Esophagus muscularis mucosa (tissue), 4 donors: ENCODE measurements around the gene TOM1L2. TPM values are rescaled to one million over a fixed set of nuclear protein-coding genes. Genes with fewer than 3 reads are reported as not detected.

Experiments used
- DNase-seq: peaks from one replicate; pipeline ENCODE4 v3.0.0-alpha.2; 2017; ENCODE audit errors: extremely low spot score
- H3K27ac ChIP-seq, 4 donors: fragments of 200-600 bp; sonication (generic); replicated peaks in 1 of 4; 1 replicate in 3 of 4; 2 replicates in 1 of 4; pipeline ENCODE4 v1.5.1; 2016 to 2019; ENCODE audit warnings: mild to moderate bottlenecking in 1 of 4
- H3K27me3 ChIP-seq, 4 donors: fragments of 200-600 bp; sonication (generic); one replicate each; pipeline versions ENCODE4 v1.5.1 to v1.6.0; 2016 to 2019
- H3K36me3 ChIP-seq, 4 donors: fragments of 200-600 bp; sonication (generic); one replicate each; pipeline ENCODE4 v1.5.1; 2016 to 2019
- H3K4me1 ChIP-seq, 4 donors: fragments of 200-600 bp; sonication (generic); one replicate each; pipeline ENCODE4 v1.5.1; 2016 to 2019
- H3K4me3 ChIP-seq, 4 donors: fragments of 200-600 bp; sonication (generic); 1 replicate in 2 of 4; 2 replicates in 2 of 4; pipeline ENCODE4 v1.5.1; 2016 to 2019; ENCODE audit warnings: mild to moderate bottlenecking in 4 of 4, moderate library complexity in 1 of 4
- H3K9me3 ChIP-seq, 4 donors: fragments of 200-600 bp; sonication (generic); 1 replicate in 3 of 4; 2 replicates in 1 of 4; pipeline ENCODE4 v1.5.1; 2016 to 2019
- CTCF ChIP-seq, 3 experiments: fragments of 200-600 bp in 2 of 3; fragments of 450-650 bp in 1 of 3; sonication (generic) in 2 of 3; IDR thresholded peaks; one replicate each; pipeline ENCODE4 v1.5.1; 2017 to 2019; ENCODE audit warnings: antibody characterized with exemption in 3 of 3, mild to moderate bottlenecking in 2 of 3, moderate library complexity in 1 of 3
- EP300 ChIP-seq: sonication (generic); formaldehyde crosslinking; IDR thresholded peaks from one replicate; pipeline ENCODE4 v1.6.1; 2017; ENCODE audit warnings: antibody characterized with exemption
- POLR2A ChIP-seq: fragments of 450-650 bp; IDR thresholded peaks from one replicate; pipeline ENCODE4 v1.6.1; 2017; ENCODE audit warnings: antibody characterized with exemption, moderate library complexity, mild to moderate bottlenecking, low read depth
- POLR2AphosphoS5 ChIP-seq, 2 donors: sonication (generic); formaldehyde crosslinking; IDR thresholded peaks; one replicate each; pipeline ENCODE4 v1.6.1; 2017; ENCODE audit warnings: antibody characterized with exemption in 2 of 2
- WGBS: methylation state at CpG from one replicate; pipeline ENCODE4 v1.1.5; 2018; 5-methylcytosine and 5-hydroxymethylcytosine counted together
- intact Hi-C: fragments of 100-400 bp; cut with DNase I; formaldehyde crosslinking; loops from one replicate; pipeline ENCODE4 v1.15.1; 2023
- total RNA-seq, 4 donors: library from RNA; depleted of rRNA; stranded (reverse); fragments of >200 nt; gene quantifications; one replicate each; pipeline versions ENCODE4 v1.1.0 to v1.2.1, GENCODE V29; 2016

Gene TOM1L2
- total RNA-seq, 4 donors from 2014 or later = 64.4 to 96.9 (median 75.0) TPM

- peaks cover 12 to 58% (median 39%) of the 10 kb centered on the region in 4 donors for H3K4me1 ChIP-seq
- WGBS = 94% methylated on average over 14 of the region's 25 CpGs
- intact Hi-C loops = no loop called here
- TF ChIP-seq EP300 (no peak), POLR2AphosphoS5 (IDR thresholded peaks at IDR 0.05) (no peak), POLR2A (no peak), CTCF (IDR thresholded peaks at IDR 0.05) (no peak)
- no peak for DNase-seq
- H3K27ac ChIP-seq = no peak overlapping the region
- H3K4me3 ChIP-seq = no peak overlapping the region
- H3K9me3 ChIP-seq = no peaks in the 10 kb centered on the region
- H3K27me3 ChIP-seq = no peaks in the 10 kb centered on the region
- H3K36me3 ChIP-seq = peaks cover 7 to 76% (median 63%) of the 10 kb centered on the region in 4 donors
These were observed 174.1 kb downstream of the TOM1L2 start for GRCh38 chr17:17798010-17798556.

GRCh38 chr17:17797119-17797809 lies 174.9 kb downstream of the TOM1L2 start:
- Histone ChIP-seq H3K9me3 (no peaks in the 10 kb centered on the region), H3K36me3 (peaks cover 7 to 76% (median 62%) of the 10 kb centered on the region in 4 donors), H3K27me3 (no peaks in the 10 kb centered on the region), H3K4me3 (no peak overlapping the region), H3K4me1 (peaks cover 20 to 66% (median 47%) of the 10 kb centered on the region in 4 donors), H3K27ac (peak overlapping the region in 2 of 4 donors; percentile 42 to 47)
- WGBS = 91% methylated on average over 21 of the region's 30 CpGs
- intact Hi-C loops = no loop called here
- DNase-seq = no peak
- TF ChIP-seq CTCF (IDR thresholded peaks at IDR 0.05) (no peak), EP300 (no peak), POLR2AphosphoS5 (IDR thresholded peaks at IDR 0.05) (no peak), POLR2A (no peak)

GRCh38 chr17:17796787-17797061 lies 175.5 kb downstream of the TOM1L2 start:
- Histone ChIP-seq H3K4me3 (no peak overlapping the region), H3K4me1 (peaks cover 26 to 71% (median 52%) of the 10 kb centered on the region in 4 donors), H3K36me3 (peaks cover 7 to 72% (median 59%) of the 10 kb centered on the region in 4 donors), H3K9me3 (no peaks in the 10 kb centered on the region), H3K27me3 (no peaks in the 10 kb centered on the region), H3K27ac (peak overlapping the region in 1 of 4 donors; percentile 47)
- TF ChIP-seq EP300 = no peak
- TF ChIP-seq CTCF (IDR thresholded peaks at IDR 0.05) = no peak
- no peak for TF ChIP-seq POLR2A
- TF ChIP-seq POLR2AphosphoS5 (IDR thresholded peaks at IDR 0.05) = no peak
- WGBS = 100% methylated on average over 7 of the region's 13 CpGs
- intact Hi-C loops = no loop called here
- no peak for DNase-seq

DNA sequence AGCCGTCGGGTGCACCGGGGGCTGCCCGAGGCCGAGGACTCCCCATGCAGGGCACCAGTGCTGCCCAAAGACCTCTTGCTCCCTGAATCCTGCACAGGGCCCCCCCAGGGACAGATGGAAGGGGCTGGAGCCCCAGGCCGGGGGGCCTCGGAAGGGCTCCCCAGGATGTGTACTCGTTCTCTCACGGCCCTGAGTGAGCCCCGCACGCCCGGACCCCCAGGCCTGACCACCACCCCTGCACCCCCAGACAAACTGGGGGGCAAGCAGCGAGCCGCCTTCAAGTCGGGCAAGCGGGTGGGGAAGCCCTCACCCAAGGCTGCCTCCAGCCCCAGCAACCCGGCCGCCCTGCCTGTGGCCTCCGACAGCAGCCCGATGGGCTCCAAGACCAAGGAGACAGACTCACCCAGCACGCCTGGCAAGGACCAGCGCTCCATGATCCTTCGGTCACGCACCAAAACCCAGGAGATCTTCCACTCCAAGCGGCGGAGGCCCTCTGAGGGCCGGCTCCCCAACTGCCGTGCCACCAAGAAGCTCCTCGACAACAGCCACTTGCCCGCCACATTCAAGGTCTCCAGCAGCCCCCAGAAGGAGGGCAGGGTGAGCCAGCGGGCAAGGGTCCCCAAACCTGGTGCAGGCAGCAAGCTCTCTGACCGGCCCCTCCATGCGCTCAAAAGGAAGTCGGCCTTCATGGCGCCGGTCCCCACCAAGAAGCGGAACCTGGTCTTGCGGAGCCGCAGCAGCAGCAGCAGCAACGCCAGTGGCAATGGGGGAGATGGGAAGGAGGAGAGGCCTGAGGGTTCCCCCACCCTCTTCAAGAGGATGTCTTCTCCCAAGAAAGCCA lies 176.0 kb downstream of the TOM1L2 start:
- Histone ChIP-seq H3K27ac (no peak overlapping the region), H3K4me1 (peaks cover 29 to 77% (median 58%) of the 10 kb centered on the region in 4 donors), H3K9me3 (no peaks in the 10 kb centered on the region), H3K27me3 (no peaks in the 10 kb centered on the region), H3K4me3 (no peak overlapping the region), H3K36me3 (peaks cover 7 to 67% (median 58%) of the 10 kb centered on the region in 4 donors)
- 95% methylated on average over 17 of the region's 40 CpGs for WGBS
- no peak for DNase-seq
- TF ChIP-seq EP300 = no peak
- no peak for TF ChIP-seq POLR2AphosphoS5 (IDR thresholded peaks at IDR 0.05)
- TF ChIP-seq CTCF (IDR thresholded peaks at IDR 0.05) = no peak
- intact Hi-C loops = no loop called here
